LNCAP (cell line): Measurements from ENCODE around the gene FLYWCH1.

Experiments
- TF ChIP-seq, protein P1 (sequence below): fragments of 450-650 bp; IDR thresholded peaks from 2 replicates; pipeline ENCODE4 v1.5.1; 2017; ENCODE audit warnings: mild to moderate bottlenecking

FLYWCH1 gene

DNA sequence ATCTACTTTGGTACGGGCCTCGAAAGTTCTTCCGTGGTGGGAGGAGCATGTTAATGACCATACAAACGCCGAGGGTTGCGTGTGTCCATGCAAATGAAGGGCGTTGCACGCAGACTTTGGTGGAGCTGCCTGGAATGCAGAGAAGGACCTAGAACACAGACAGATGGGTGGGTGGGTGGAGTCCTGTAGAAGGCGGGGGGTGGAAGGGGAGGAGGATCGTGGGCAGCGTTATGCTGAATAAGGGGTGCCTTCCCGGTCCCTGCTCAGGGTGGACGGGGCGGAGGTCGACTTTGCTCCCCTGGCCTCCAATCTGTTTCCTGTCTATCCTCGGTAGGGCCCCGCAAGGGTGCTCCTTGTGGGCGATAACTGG lies 56.6 kb downstream of the FLYWCH1 start:
- TF ChIP-seq, protein P1, sequence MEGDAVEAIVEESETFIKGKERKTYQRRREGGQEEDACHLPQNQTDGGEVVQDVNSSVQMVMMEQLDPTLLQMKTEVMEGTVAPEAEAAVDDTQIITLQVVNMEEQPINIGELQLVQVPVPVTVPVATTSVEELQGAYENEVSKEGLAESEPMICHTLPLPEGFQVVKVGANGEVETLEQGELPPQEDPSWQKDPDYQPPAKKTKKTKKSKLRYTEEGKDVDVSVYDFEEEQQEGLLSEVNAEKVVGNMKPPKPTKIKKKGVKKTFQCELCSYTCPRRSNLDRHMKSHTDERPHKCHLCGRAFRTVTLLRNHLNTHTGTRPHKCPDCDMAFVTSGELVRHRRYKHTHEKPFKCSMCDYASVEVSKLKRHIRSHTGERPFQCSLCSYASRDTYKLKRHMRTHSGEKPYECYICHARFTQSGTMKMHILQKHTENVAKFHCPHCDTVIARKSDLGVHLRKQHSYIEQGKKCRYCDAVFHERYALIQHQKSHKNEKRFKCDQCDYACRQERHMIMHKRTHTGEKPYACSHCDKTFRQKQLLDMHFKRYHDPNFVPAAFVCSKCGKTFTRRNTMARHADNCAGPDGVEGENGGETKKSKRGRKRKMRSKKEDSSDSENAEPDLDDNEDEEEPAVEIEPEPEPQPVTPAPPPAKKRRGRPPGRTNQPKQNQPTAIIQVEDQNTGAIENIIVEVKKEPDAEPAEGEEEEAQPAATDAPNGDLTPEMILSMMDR, result no peak

DNA sequence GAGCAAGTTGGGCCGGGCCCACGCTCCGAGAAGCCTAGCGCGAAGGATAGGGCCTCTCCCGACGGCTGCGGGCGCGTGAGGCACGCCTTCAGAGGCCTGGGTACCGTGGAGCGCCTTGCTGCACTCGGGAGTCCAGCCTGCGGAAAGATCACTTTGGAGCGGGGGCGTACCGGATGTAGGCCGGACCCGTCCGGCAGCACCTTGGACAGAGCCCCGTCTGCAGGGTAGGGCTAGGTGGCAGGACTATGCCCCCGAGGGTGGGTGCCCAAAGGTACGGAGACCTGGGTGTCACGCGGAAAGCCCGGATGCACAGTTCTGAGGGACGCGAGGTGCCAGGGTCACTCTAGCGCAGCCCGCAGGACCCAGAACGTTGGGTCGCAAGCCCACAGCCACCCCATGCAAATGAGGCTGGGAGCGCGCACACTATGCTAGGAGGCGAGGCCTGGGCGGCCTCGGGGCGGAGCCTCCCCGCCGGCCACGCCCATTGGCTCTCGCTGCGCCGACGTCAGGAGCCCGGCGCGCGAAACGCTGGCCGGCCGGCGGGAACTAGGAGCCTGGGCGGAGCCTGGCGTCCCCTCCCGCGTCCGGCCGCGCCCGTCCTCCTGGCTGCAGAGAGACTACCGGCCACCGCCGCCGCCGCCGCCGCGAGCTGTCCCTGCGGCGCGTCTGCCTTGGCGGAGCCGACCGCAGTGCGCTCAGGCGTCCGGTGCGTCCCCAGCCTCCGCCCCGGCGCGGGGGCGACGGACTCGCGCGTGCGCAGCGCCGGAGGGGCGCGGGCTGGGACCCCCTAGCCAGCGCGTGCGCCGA lies 57.2 kb downstream of the FLYWCH1 start, which contains the start of gene PAQR4:
PAQR4 (plus strand) TSS at position 611 of the 807 bp plus-strand sequence. CDS start 327 bp downstream, outside the sequence.
- TF ChIP-seq, protein P1, result no peak

GRCh38 chr16:2969545-2970521 lies 58.1 kb downstream of the FLYWCH1 start:
- TF ChIP-seq, protein P1, result peak; percentile 48

DNA sequence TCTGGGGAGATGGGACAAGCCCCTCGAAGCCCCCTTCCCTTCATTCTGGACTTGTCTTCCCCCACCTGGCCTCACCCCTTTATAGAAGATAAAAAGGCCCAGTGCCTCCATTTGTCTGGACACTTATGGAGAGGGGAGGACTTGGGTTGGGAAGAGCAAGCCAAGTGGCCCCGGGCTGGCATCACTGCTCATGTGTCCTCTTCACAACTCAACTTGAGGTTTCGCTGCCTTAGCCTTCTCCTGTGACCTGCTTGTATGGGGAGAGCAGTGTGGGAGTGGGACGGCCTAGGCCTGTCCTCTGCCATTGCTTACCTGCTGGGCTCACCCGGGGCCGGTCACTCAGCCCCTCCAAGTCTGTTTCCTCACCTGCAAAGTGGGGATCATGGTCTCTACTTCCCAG lies 58.8 kb downstream of the FLYWCH1 start:
- TF ChIP-seq, protein P1, result no peak

GRCh38 chr16:2971134-2971984 lies 59.6 kb downstream of the FLYWCH1 start:
- TF ChIP-seq, protein P1, result no peak

DNA sequence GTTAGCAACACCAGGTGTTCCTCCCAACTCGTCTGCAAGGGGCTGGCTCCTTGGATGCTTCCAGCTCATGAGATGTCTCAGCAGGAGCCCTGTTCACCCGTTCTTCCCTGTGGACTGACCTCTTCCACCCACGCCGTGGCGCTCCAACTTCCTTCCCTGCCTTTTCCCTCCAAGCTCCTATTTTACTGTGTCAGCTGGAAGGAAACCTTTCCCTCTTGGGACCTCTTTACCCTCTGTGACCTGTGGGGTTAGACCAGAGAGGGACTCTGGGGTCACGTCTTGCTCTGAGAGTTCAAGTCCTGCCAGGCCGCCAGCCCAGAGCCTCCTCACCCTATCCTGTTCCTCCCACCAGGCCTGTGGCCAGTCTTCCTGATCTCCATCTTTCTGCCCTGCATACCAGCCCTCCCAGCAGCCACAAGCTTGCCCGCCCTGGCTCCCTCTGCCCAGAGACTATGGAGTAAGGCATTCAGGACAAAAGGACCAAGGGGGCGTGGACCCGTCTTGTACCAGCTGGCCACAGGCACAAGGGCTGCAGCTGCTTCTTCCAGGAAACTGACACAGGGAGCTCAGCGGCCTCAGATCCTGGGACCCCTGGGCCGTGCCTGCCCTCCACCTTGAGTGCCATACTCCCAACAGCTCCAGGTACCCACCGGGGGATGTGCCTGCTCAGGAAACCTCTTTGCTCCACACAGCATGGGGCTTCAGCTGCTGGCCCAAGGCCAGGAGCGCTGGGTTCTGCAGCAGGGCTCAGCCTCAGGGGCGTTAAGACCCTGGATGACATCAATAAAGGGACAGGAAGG lies 60.5 kb downstream of the FLYWCH1 start:
- TF ChIP-seq, protein P1, result no peak
